ENCODE data around the gene SHANK1.

GRCh38 chr19:50703915-50704796 lies 15.4 kb downstream of the SHANK1 start:
- TF ChIP-seq CTCF (IDR thresholded peaks at IDR 0.05) (no peak), POLR2AphosphoS5 (IDR thresholded peaks at IDR 0.05) (no peak)
